LNCAP (cell line): Measurements from ENCODE around the gene ATP2A1.

Source experiments
- CTCF ChIP-seq: fragments of 450-650 bp; IDR thresholded peaks from 2 replicates; pipeline ENCODE4 v1.5.1; 2017; ENCODE audit warnings: mild to moderate bottlenecking

The ATP2A1 gene

GRCh38 chr16:28943281-28943680, 65.0 kb downstream of the ATP2A1 start:
- TF ChIP-seq CTCF: no peak

- no peak for TF ChIP-seq CTCF
Observed at GRCh38 chr16:28946681-28947080, 68.4 kb downstream of the ATP2A1 start.

GRCh38 chr16:28950648-28951409, 72.5 kb downstream of the ATP2A1 start, which contains the start of gene NFATC2IP:
NFATC2IP (plus strand) TSS chr16:28950937; CDS start chr16:28951012, 75 bp downstream.
- TF ChIP-seq CTCF: no peak

GRCh38 chr16:28951410-28951943, 73.2 kb downstream of the ATP2A1 start:
- no peak for TF ChIP-seq CTCF
